ENCODE data around the gene RIMKLA. TPM values are rescaled to one million over a fixed set of nuclear protein-coding genes. Genes with fewer than 3 reads are reported as not detected.
A peak's percentile ranks its signal among the peaks of the same experiment; 100 is the strongest.

Gene RIMKLA
- total and polyA plus RNA-seq, 2 of the 13 experiments (the other 11 are each of a cell fraction or from before 2014, with no cell fraction given): 2.5 to 3.8 TPM

DNA sequence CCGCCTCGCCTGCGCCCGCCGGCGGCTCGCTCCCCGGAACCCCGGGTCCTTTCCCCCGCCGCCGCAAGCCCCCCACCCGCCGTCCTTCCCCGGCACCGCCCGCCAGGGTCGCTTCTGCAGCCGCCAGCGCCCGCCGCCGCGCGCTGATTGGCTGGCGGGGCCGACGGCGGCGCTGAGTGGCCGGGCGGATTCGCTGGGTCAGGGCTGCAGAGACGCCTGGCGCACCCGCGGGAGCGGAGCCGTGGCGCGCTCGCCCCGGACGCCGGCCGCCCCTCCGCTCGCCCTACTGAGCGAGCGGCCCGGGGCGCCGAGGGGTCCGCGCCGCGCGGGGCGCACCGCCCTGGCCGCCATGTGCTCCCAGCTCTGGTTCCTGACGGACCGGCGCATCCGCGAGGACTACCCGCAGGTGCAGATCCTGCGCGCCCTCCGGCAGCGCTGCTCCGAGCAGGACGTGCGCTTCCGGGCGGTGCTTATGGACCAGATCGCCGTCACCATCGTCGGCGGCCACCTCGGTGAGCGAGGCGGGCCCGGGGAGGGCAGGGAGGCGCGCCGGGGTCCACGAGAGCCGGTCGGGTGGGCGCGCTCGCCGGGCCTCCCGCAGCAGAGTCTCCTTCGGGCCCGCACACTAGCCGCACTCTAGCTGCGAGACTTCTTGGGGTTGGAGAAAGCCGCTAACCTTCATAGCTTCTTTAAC, at the start of gene RIMKLA (continued):
- TF ChIP-seq ZNF136 (CRISPR knock-in tag; IDR thresholded peaks at IDR 0.05; ENCODE audit: low read depth) (no peak), KLF12 (CRISPR knock-in tag; IDR thresholded peaks at IDR 0.05; ENCODE audit: borderline replicate concordance) (no peak; the same call in 1 of the 2 replicates), ZSCAN31 (CRISPR knock-in tag; IDR thresholded peaks at IDR 0.05; ENCODE audit: low read depth) (peak; percentile 25; the same call in 1 of the 2 replicates), CC2D1A (CRISPR knock-in tag; IDR thresholded peaks at IDR 0.05) (no peak), MYNN (CRISPR knock-in tag; IDR thresholded peaks at IDR 0.05; ENCODE audit: low read depth) (no peak), KDM5B (CRISPR knock-in tag; IDR thresholded peaks at IDR 0.05; ENCODE audit: borderline replicate concordance) (peak; percentile 53; the same call in 1 of the 2 replicates), SATB2 (CRISPR knock-in tag; IDR thresholded peaks at IDR 0.05) (no peak), JUNB (CRISPR knock-in tag; IDR thresholded peaks at IDR 0.05; ENCODE audit: borderline replicate concordance) (no peak), ZNF251 (CRISPR knock-in tag; IDR thresholded peaks at IDR 0.05) (no peak), ZBTB2 (CRISPR knock-in tag; IDR thresholded peaks at IDR 0.05; ENCODE audit: low read depth) (0 out of 2 replicates have a peak, but pooled peaks have one; percentile 46), ZNF598 (CRISPR knock-in tag; IDR thresholded peaks at IDR 0.05; ENCODE audit: borderline replicate concordance) (0 out of 2 replicates have a peak, but pooled peaks have one; percentile 27), ZNF670 (CRISPR knock-in tag; IDR thresholded peaks at IDR 0.05; ENCODE audit: borderline replicate concordance) (no peak), HNRNPLL (IDR thresholded peaks at IDR 0.05; ENCODE audit: low read depth, low read length, poor library complexity, severe bottlenecking) (peak; percentile 44), FOXP4 (CRISPR knock-in tag; IDR thresholded peaks at IDR 0.05) (no peak), ZNF33B (CRISPR knock-in tag; IDR thresholded peaks at IDR 0.05) (no peak), TBL1XR1 (IDR thresholded peaks at IDR 0.05; ENCODE audit: borderline replicate concordance, low read length, partially characterized antibody) (no peak), SMARCC2 (IDR thresholded peaks at IDR 0.05) (no peak), ZBTB20 (CRISPR knock-in tag; IDR thresholded peaks at IDR 0.05; ENCODE audit: borderline replicate concordance, low read depth) (no peak)
- TF ChIP-seq, protein P1, sequence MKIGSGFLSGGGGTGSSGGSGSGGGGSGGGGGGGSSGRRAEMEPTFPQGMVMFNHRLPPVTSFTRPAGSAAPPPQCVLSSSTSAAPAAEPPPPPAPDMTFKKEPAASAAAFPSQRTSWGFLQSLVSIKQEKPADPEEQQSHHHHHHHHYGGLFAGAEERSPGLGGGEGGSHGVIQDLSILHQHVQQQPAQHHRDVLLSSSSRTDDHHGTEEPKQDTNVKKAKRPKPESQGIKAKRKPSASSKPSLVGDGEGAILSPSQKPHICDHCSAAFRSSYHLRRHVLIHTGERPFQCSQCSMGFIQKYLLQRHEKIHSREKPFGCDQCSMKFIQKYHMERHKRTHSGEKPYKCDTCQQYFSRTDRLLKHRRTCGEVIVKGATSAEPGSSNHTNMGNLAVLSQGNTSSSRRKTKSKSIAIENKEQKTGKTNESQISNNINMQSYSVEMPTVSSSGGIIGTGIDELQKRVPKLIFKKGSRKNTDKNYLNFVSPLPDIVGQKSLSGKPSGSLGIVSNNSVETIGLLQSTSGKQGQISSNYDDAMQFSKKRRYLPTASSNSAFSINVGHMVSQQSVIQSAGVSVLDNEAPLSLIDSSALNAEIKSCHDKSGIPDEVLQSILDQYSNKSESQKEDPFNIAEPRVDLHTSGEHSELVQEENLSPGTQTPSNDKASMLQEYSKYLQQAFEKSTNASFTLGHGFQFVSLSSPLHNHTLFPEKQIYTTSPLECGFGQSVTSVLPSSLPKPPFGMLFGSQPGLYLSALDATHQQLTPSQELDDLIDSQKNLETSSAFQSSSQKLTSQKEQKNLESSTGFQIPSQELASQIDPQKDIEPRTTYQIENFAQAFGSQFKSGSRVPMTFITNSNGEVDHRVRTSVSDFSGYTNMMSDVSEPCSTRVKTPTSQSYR (CRISPR knock-in tag; IDR thresholded peaks at IDR 0.05; ENCODE audit: borderline replicate concordance): no peak
- TF ChIP-seq, protein P2, sequence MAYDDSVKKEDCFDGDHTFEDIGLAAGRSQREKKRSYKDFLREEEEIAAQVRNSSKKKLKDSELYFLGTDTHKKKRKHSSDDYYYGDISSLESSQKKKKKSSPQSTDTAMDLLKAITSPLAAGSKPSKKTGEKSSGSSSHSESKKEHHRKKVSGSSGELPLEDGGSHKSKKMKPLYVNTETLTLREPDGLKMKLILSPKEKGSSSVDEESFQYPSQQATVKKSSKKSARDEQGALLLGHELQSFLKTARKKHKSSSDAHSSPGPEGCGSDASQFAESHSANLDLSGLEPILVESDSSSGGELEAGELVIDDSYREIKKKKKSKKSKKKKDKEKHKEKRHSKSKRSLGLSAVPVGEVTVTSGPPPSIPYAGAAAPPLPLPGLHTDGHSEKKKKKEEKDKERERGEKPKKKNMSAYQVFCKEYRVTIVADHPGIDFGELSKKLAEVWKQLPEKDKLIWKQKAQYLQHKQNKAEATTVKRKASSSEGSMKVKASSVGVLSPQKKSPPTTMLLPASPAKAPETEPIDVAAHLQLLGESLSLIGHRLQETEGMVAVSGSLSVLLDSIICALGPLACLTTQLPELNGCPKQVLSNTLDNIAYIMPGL (CRISPR knock-in tag; IDR thresholded peaks at IDR 0.05; ENCODE audit: borderline replicate concordance in 1 of 2, low read depth in 1 of 2): peak in 1 of 2 experiments; percentile 52; a peak in 2 of 4 replicates

Data from HepG2 (cell line).